HepG2 (cell line): ENCODE data around the gene GDF2.

ENCODE experiments used
- AGO1 ChIP-seq: fragments of 200-400 bp; formaldehyde crosslinking; IDR thresholded peaks from 2 replicates; pipeline ENCODE4 v1.6.1; 2017; ENCODE audit warnings: mild to moderate bottlenecking, low read depth, low read length, moderate library complexity; ENCODE audit not compliant: poor library complexity, severe bottlenecking
- HOXA7 ChIP-seq: sonication (generic); formaldehyde crosslinking; IDR thresholded peaks from 2 replicates; pipeline ENCODE4 v1.8.1; 2022; ENCODE audit warnings: mild to moderate bottlenecking, missing genetic modification reagents, moderate library complexity
- JUN ChIP-seq: sonication (generic); formaldehyde crosslinking; IDR thresholded peaks from 2 replicates; pipeline ENCODE4 v1.4.0; 2020; ENCODE audit warnings: mild to moderate bottlenecking, missing genetic modification reagents
- PRDM4 ChIP-seq: sonication (generic); formaldehyde crosslinking; IDR thresholded peaks from 2 replicates; pipeline ENCODE4 v1.9.0; 2021; ENCODE audit warnings: missing genetic modification reagents, borderline replicate concordance
- SP2 ChIP-seq: sonication (generic); formaldehyde crosslinking; IDR thresholded peaks from 2 replicates; pipeline ENCODE4 v1.5.1; 2020; ENCODE audit warnings: mild to moderate bottlenecking, missing genetic modification reagents
- ZNF230 ChIP-seq: sonication (generic); formaldehyde crosslinking; IDR thresholded peaks from 2 replicates; pipeline ENCODE4 v1.4.0; 2020; ENCODE audit warnings: mild to moderate bottlenecking, missing genetic modification reagents
- ZNF280B ChIP-seq: sonication (generic); formaldehyde crosslinking; IDR thresholded peaks from 2 replicates; pipeline ENCODE4 v1.5.0; 2020; ENCODE audit warnings: missing genetic modification reagents, mild to moderate bottlenecking, borderline replicate concordance
- ZNF513 ChIP-seq: sonication (generic); formaldehyde crosslinking; conservative IDR thresholded peaks from 2 replicates; pipeline ENCODE4 v1.5.0; 2020; ENCODE audit warnings: missing genetic modification reagents
- ZNF660 ChIP-seq: sonication (generic); formaldehyde crosslinking; IDR thresholded peaks from 2 replicates; pipeline ENCODE4 v1.5.1; 2020; ENCODE audit warnings: mild to moderate bottlenecking, low read depth, missing genetic modification reagents, borderline replicate concordance

GRCh38 chr10:47314416-47314970 is 7.8 kb upstream of the GDF2 start:
- TF ChIP-seq ZNF513 (CRISPR knock-in tag) (no peak), PRDM4 (CRISPR knock-in tag) (no peak), ZNF660 (CRISPR knock-in tag) (no peak), AGO1 (no peak), SP2 (CRISPR knock-in tag) (no peak), HOXA7 (CRISPR knock-in tag) (no peak), JUN (CRISPR knock-in tag) (no peak), ZNF230 (CRISPR knock-in tag) (no peak), ZNF280B (CRISPR knock-in tag) (no peak)
